NCI-H2029 (cell line): Measurements from ENCODE around the gene CACNG3.
A peak's percentile ranks its signal among the peaks of the same experiment; 100 is the strongest.
"Not testable (repeated sequence)": the region's sequence is repeated elsewhere in the genome, so short reads cannot be mapped to it uniquely, and the experiment has no call there.

Experiments
- DNase-seq: peaks from one replicate; lab custom pipeline; 2025; lab: John Stamatoyannopoulos, UW

Gene CACNG3

GRCh38 chr16:24279982-24280515 is 23.9 kb downstream of the CACNG3 start:
- no peak for DNase-seq

- no peak for DNase-seq
Observed at GRCh38 chr16:24281466-24281865, 25.3 kb downstream of the CACNG3 start.

GRCh38 chr16:24282141-24282540 is 26.0 kb downstream of the CACNG3 start:
- no peak for DNase-seq

GRCh38 chr16:24286741-24287405 is 30.7 kb downstream of the CACNG3 start:
- DNase-seq, result no peak

GRCh38 chr16:24288516-24288915 is 32.4 kb downstream of the CACNG3 start:
- DNase-seq, result no peak

- DNase-seq, result no peak
Observed at GRCh38 chr16:24289166-24289700, 33.1 kb downstream of the CACNG3 start.

GRCh38 chr16:24291932-24292331 is 35.8 kb downstream of the CACNG3 start:
- no peak for DNase-seq

GRCh38 chr16:24294131-24294530 is 38.0 kb downstream of the CACNG3 start:
- no peak for DNase-seq

- DNase-seq, result peak; percentile 54
Observed at GRCh38 chr16:24297375-24297774, 41.2 kb downstream of the CACNG3 start.

GRCh38 chr16:24298548-24299167 is 42.5 kb downstream of the CACNG3 start:
- DNase-seq, result no peak

GRCh38 chr16:24300750-24301149 is 44.6 kb downstream of the CACNG3 start:
- DNase-seq, result not testable (repeated sequence)

- no peak for DNase-seq
Observed at GRCh38 chr16:24302636-24303035, 46.5 kb downstream of the CACNG3 start.

- DNase-seq, result no peak
Observed at GRCh38 chr16:24308200-24308599, 52.1 kb downstream of the CACNG3 start.

- peak; percentile 71 for DNase-seq
Observed at GRCh38 chr16:24309258-24310142, 53.4 kb downstream of the CACNG3 start.

- DNase-seq, result no peak
Observed at GRCh38 chr16:24315343-24315742, 59.2 kb downstream of the CACNG3 start.

GRCh38 chr16:24318680-24319079 is 62.5 kb downstream of the CACNG3 start:
- no peak for DNase-seq

GRCh38 chr16:24319126-24319814 is 63.1 kb downstream of the CACNG3 start:
- DNase-seq, result no peak

GRCh38 chr16:24322106-24322505 is 66.0 kb downstream of the CACNG3 start:
- DNase-seq, result no peak

GRCh38 chr16:24324421-24324820 is 68.3 kb downstream of the CACNG3 start:
- no peak for DNase-seq

GRCh38 chr16:24328835-24329452 is 72.8 kb downstream of the CACNG3 start:
- no peak for DNase-seq

GRCh38 chr16:24332178-24332577 is 76.0 kb downstream of the CACNG3 start:
- DNase-seq, result no peak
